H7 (cell line): ENCODE measurements around the gene CCDC167. TPM values are rescaled to one million over a fixed set of nuclear protein-coding genes. Genes with fewer than 3 reads are reported as not detected.

Source experiments
- DNase-seq: peaks from one replicate; pipeline ENCODE4 v3.0.0; 2012
- H3K27me3 ChIP-seq: 2 replicates; pipeline ENCODE4 v1.6.0; 2011; ENCODE audit warnings: mild to moderate bottlenecking, low read length; ENCODE audit not compliant: control insufficient read depth, insufficient read depth
- H3K36me3 ChIP-seq: replicated peaks from 2 replicates; pipeline ENCODE4 v1.5.1; 2011; ENCODE audit warnings: low read length; ENCODE audit not compliant: control insufficient read depth, insufficient read depth
- H3K4me3 ChIP-seq: 2 replicates; pipeline ENCODE4 v1.5.1; 2011; ENCODE audit warnings: low read depth, mild to moderate bottlenecking, control low read depth, low read length, moderate library complexity; ENCODE audit not compliant: insufficient read depth
- total RNA-seq: library from RNA; depleted of rRNA; stranded (reverse); fragments of >200 nt; shearing (Covaris generic); gene quantifications from 2 replicates; pipeline ENCODE4 v1.2.3, GENCODE V29; 2014

The CCDC167 gene
- total RNA-seq, 1 experiment from 2014 or later: 52.4 TPM

DNA sequence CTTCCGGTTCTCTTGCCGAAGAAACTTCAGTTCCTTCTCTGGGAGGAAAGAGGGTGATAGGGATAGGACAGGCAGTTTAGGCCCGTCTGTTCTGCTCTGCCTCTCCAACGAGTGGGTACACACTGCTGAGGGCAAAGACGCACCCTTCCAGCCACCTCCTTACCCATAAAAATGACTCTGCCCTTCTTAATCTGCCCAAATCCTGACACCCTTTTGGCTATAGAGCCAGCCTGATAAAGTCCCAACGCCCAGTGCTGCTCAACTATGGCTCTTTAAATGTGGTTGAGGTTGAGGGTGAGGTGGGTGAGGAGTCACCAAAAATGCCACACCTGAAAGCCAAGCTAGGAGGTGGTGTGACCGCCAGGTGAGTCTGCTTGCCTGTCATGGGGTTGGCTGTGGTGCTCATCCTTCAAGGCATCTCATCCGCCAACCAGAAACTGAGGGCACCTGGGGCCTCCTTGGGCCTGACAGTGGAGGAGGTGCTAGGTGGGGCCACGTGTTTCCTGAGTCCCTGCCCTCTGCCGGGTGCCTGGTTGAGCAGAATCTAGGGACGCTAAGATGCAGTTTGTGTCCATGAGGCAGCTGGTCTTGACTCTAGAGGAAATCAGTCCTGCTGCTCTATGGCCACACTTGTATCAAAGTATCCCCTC, 16.3 kb downstream of the CCDC167 start:
- no peak for DNase-seq
- peaks cover 6% of the 10 kb centered on the region for H3K36me3 ChIP-seq
- H3K4me3 ChIP-seq: no peak overlapping the region
- no peaks in the 10 kb centered on the region for H3K27me3 ChIP-seq

DNA sequence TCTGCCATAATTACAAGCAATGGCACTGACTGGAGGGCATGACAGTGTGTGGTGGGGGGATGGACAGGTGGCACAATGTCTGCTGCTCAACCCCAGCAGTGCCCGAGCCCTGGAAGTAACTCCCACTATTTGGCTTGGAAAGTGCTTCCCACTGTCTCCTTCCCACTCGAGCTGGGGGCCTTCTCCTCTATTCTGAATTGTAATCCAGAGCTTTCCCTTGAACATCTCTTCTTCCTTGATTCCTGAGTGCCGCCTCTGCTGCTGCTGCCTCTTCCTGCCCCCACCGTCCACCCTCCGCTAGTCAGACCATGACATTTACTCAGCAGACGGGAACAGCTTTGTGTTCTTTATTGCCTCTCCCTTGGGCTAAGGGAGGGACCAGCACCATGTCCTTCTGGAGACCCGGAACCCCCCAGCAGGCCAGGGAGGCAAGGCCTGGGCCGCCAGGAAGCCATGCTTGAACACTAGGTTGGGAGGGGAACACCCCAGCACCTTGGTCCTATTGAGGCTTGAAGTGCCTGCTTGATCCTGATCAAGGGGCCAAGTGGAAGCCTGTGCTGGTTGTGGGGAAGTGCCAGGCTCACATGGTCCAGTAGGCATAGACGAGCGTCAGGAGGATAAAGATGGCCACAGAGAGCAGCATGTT, 17.0 kb downstream of the CCDC167 start:
- no peak for DNase-seq
- no peak overlapping the region for H3K4me3 ChIP-seq
- H3K36me3 ChIP-seq: peaks cover 9% of the 10 kb centered on the region
- H3K27me3 ChIP-seq: no peaks in the 10 kb centered on the region

DNA sequence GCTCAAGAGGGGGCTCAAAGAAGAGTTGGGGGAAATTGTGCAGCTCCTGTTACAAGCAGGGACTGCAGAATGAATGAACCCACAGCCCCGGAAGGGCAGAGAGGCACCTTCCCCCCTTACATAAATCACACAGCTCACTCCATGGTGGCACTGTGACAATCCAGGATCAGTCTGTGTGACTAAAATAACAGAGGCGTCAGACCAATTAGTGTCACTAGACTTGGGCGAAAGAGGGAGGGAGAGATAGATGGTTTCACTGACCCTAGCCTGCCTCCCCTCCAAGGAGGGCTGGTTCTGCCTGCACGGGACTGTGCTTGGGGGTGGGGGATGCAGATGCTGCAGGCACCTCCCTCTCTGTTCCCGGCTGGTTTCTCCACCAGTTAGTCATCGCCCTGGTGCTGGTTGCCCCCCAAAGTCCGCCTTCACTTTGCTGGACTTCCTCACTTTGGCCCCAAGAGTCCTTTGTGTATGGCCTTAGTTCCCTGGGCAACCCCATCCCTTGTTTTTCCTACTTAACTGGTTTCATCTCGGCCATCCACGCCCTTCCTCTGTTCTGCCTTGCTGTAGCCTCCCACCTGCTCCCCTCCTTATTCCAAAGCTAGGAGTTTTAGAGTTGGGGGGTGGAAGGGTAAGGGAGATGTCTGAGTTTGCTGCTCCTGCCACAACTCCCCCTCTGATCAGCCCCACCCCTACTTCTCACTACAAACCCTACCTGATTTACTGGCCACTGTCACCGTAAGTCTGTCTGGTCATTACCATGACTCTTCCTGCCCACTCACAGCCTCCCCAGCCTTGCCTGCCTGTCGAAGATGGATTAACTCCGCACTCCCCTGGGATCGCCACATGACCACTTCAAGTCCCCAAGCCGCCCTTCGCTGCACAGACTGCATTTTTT, 17.7 kb downstream of the CCDC167 start:
- DNase-seq: no peak
- H3K36me3 ChIP-seq: peaks cover 9% of the 10 kb centered on the region
- no peak overlapping the region for H3K4me3 ChIP-seq
- no peaks in the 10 kb centered on the region for H3K27me3 ChIP-seq

DNA sequence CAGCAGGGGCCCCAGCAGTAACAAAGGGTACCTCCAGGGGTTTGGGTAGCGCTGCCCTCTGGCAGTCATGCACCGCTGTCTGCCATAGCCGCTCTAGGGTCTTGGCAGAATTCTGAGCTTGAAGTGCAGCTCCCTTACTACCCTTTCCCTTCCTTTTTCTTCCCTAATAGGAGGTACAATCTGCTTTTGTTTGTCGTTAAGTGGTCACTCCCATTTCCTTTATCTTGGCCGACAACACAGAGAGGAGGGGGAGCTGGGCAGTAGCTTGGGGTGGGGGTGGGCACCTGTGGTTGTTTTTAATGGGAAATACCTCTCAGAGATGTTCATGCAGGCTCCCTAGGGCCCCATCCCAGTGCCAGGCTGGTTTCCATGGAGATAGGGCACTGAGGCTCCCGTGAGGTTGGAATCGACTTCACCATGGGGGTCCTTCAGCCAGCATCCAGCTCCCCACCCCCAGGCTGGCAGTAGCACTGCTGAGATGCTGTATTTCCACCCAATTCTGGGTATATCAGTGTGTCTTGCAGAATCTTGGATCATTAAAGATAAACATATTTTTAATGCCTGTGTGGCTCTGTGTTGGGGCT, 18.6 kb downstream of the CCDC167 start:
- Histone ChIP-seq H3K4me3 (no peak overlapping the region), H3K27me3 (no peaks in the 10 kb centered on the region), H3K36me3 (peaks cover 12% of the 10 kb centered on the region)
- peak; percentile 77 for DNase-seq

DNA sequence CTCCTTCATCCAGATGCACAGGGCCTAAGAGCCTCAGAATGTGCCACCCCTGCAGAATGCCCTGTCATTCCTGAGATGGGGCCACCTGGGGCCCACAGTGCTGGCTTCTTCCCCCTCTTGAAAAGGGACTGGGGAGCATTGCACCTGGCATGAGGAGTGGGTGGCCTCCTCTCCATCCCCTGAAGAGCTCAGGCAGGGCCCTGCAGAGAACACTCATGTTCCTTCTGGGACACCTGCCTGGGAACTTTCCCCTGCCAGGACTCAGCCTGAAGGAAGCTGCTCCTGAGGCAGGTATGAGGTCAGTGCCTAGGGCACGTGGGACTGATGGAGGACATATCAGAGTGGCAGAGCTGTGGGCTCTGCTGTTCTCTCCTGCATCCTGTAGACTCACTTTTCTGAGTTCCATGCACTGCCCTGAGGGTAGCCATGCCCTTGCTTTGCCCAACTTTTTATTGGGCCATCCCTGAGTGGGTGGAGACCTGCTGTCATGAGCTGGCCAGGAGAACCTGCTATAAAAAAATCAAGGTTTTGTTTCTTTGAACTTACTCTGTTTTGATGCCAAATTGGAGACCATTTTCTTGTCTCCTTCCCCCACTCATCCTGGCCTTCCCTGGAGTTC, 19.5 kb downstream of the CCDC167 start:
- Histone ChIP-seq H3K4me3 (no peak overlapping the region), H3K36me3 (peaks cover 16% of the 10 kb centered on the region), H3K27me3 (no peaks in the 10 kb centered on the region)
- no peak for DNase-seq

DNA sequence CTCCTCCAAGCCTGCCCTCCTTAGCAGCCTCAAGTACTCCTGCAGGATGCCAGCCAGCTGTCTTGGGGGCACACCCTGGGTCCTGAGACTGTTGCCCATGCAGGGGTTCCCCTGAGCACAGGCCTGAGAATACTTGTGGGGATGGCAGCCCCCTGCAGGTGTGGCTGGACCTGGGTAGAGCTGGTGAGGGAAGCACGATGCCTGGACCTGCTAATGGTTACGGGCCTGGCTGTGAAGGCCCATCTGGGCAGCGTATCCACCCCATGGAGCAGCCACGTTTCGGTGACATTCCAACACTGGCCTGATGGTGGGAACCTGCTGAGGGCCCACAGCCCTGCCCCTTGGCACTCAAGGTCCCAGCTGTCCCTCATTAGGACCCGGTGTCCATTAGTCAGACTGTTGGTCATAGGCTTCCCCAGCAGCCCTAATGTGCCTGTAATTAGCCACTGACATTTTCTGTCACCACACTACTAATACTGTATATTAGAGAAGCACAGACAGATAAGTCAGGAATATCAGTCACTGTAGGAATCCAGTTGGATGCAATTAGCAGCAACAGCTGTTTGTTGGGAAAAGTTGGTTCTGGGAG, 20.3 kb downstream of the CCDC167 start:
- H3K4me3 ChIP-seq: no peak overlapping the region
- peaks cover 16% of the 10 kb centered on the region for H3K36me3 ChIP-seq
- no peaks in the 10 kb centered on the region for H3K27me3 ChIP-seq
- DNase-seq: no peak

DNA sequence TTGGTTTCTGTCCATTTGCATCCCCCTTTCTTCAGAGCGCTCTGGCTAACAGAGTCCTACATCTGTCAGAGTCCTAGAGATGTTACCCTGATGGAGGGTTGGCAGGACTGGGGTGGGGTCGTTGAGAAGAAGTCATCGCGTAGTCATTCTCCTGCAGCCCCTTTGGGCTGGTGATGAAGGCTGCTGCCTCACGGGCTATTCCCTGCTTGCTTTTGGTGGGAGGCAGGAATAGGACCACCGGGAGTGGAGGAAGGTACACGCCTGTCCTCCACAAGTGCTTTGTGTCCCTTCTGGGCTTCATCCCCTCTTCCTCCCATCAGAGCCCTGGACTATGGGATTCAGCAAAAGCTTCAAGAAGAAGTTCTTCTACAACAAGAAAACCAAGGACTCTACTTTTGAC, 20.9 kb downstream of the CCDC167 start:
- no peak overlapping the region for H3K4me3 ChIP-seq
- no peak for DNase-seq

DNA sequence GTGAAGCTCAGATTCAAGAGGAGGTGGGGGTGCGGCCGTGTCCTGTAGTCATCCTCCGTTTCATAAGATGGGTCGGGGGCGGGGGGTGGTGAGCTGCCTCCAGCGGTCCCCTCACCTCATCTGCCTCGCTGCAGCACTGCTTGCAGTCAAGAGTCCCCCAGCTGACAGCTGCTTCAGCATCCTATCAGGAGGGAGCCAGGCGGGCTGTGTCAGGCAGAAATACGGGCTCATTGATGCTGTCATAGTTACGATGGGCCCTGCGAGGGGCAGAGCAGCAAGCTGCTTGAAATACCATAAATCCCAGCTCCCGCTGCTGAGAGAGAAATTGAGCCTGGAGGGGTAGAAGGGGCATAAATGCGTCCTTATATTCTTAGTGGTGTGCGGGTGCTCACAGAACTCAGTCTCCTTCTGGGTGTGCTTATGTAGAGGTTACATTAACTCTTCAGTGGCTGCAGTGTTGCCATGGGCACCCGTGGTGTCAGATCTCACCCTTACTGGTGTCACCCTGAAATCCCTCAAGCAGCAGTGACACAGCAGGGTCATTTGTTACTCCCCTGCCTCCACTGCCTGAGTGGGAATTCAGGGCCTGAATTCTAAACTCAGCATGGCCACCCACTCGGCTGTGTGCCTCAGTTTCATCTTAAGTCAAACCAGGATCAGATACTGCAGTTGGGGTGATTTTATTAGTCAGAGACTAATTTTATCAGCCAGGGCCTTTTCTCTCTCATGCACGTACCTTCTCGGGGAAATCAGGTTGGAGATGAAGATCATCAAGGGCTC, 21.8 kb downstream of the CCDC167 start:
- DNase-seq: no peak
- Histone ChIP-seq H3K27me3 (no peaks in the 10 kb centered on the region), H3K36me3 (peaks cover 20% of the 10 kb centered on the region), H3K4me3 (no peak overlapping the region)

More for the DNA sequence above, 20.9 kb downstream of the CCDC167 start:
- H3K36me3 ChIP-seq: peaks cover 17% of the 10 kb centered on the region
- no peaks in the 10 kb centered on the region for H3K27me3 ChIP-seq

DNA sequence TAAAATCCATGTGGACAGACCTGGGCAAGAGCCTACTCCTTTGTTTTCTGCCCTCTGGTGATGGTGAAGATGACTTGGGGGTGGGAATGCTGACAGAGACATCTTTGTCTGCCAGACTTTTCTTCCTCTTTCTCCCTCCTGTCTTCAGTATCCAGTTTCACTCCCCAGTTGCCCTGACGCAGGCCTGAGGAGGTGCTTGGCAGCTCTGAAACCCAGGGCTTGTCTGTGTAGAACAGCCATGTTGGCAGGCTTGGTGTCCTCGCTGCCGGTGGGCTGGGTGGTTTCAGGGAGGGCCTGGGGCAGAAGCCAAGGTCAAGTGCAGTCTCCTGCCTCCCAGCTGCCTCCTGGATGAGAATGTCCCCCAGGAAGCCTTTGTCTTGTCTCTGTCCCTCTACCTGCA, 22.5 kb downstream of the CCDC167 start:
- DNase-seq: no peak
- H3K36me3 ChIP-seq: peaks cover 22% of the 10 kb centered on the region
- H3K27me3 ChIP-seq: no peaks in the 10 kb centered on the region
- no peak overlapping the region for H3K4me3 ChIP-seq

DNA sequence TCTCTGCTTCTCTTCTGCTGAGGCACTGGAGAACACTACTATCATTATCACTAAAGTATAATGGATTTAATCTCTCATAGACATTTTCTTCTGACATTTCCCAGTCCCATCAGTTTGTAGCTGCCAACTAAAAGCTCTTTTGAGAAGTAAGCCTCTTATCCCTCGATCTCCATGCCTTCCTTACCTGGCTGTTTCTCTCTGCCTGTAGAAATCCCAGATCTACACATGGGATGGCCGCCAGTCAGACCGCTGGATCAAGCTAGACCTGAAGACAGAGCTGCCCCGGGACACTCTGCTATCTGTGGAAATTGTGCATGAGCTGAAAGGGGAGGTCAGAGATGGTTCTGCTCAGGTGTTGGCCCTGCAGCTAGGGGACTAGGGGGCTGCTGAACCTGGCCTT, 25.4 kb downstream of the CCDC167 start:
- no peaks in the 10 kb centered on the region for H3K27me3 ChIP-seq
- peaks cover 26% of the 10 kb centered on the region for H3K36me3 ChIP-seq
- no peak overlapping the region for H3K4me3 ChIP-seq
- no peak for DNase-seq

DNA sequence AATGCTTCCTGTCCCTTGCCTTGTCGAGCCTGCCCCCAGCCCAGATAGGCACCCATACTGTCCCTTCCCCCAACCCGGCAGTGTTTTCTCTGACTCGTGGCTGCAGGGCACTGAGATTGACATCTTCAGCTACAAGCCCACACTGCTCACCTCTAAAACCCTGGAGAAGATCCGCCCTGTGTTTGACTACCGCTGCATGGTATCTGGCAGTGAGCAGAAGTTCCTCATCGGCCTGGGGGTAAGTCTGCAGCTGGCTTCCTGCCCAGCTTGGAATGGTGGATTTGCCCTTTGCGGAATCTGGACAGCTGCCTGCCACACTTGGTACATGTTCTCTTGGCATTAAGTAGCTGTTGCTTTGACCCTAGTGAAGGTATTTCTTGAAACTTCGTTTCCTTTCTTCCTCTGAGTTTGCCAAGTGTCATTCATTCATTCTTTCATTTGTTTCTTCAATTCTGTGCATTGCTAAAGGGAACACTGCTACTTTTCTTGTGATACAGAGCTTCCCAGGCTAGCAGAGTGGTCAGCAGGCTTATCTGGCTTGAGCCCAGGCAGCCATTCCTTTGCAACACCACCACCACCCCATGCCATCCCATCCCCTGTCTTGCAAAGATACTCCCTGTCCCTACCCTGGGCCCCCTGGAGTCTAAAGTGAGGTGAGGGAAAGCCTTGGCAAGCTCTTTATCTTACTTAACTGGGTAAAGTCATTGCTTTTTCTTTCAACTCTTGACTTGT, 26.2 kb downstream of the CCDC167 start:
- no peak for DNase-seq
- H3K27me3 ChIP-seq: no peaks in the 10 kb centered on the region
- no peak overlapping the region for H3K4me3 ChIP-seq
- peaks cover 23% of the 10 kb centered on the region for H3K36me3 ChIP-seq

DNA sequence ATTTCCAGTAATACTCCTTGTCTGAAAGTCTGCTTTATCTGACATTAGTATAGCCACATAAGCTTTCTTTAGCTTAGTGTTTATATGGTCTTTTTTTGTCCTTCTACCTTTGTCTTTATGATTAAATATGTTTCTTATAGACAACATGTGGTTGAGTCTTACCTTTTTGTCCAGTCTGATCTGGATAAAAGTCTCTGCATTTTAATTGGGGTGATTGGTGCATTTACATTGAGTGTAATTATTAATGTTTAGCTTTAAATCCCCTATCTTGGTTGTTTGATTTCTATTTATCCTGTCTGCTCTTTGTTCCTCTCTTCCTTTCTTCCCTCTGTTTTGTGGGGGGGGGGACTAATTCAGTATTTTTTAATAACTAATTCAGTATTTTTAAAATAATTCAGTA, 32.0 kb downstream of the CCDC167 start:
- Histone ChIP-seq H3K4me3 (no peak overlapping the region), H3K36me3 (peaks cover 12% of the 10 kb centered on the region), H3K27me3 (no peaks in the 10 kb centered on the region)
- no peak for DNase-seq

DNA sequence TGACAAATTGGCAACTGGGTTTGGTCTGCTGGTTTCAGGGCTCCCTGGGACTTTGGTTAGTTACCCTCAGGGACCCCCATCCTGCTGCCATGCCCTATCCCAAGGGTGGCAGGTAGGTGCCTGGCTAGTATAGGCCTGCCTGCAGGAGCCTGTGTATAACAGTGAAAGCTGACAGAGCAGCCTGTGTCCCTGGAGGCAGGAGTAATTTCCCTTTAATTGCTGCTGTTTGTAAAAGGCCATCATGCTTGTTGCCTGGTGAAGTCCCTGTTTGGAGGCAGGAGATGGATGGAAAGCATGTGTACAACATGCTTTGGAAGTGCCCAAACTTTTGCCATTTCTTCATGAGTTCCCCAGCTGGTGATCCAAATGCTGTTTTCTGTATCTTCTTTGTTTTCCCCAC, 36.6 kb downstream of the CCDC167 start:
- no peak for DNase-seq
- Histone ChIP-seq H3K36me3 (peaks cover 28% of the 10 kb centered on the region), H3K4me3 (no peak overlapping the region), H3K27me3 (no peaks in the 10 kb centered on the region)
